PC-3 (cell line): ENCODE measurements around the gene MYO19.

Experiments used
- CTCF ChIP-seq: fragments of 300-600 bp; sonication (generic); conservative IDR thresholded peaks from 2 replicates; pipeline ENCODE4 v1.5.1; 2017; ENCODE audit warnings: antibody characterized with exemption, low read depth, mild to moderate bottlenecking, low read length
- EZH2 ChIP-seq: fragments of 300-600 bp; sonication (generic); IDR thresholded peaks from one replicate; pipeline ENCODE4 v1.6.1; 2017; ENCODE audit warnings: antibody characterized with exemption, mild to moderate bottlenecking, low read length; ENCODE audit not compliant: unreplicated experiment
- EZH2phosphoT487 ChIP-seq: fragments of 300-600 bp; sonication (generic); IDR thresholded peaks from 2 replicates; pipeline ENCODE4 v1.6.1; 2018; ENCODE audit warnings: mild to moderate bottlenecking, antibody characterized with exemption, low read length, borderline replicate concordance

DNA sequence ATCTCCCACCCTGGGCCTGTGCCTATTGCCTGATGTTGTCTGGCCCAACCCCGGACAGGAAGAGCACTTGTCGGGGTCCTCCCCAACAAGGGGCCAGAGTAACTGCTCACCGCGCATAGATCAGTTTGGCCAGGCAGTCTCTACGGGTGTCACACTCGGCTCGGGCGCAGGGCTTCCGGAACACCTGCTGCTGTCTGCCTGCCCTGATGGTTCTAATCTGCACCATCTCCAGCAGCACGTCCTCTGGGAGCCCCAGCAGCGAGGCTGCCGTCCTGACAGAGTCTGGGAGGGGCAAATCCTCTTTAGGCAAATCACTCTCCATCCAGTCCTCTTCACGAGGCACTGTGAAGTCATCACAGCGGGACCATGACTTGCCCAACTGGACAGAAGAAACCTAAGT is 24.0 kb downstream of the MYO19 start:
- TF ChIP-seq EZH2phosphoT487 (no peak), EZH2 (no peak), CTCF (no peak)
